GM18870 (cell line): ENCODE data around the gene CSRNP3.

Experiments used
- ATAC-seq: cut with Tn5 transposase; IDR thresholded peaks from one replicate; pipeline ENCODE4 v1.9.1; 2021; ENCODE audit warnings: moderate library complexity; ENCODE audit not compliant: unreplicated experiment

The CSRNP3 gene

DNA sequence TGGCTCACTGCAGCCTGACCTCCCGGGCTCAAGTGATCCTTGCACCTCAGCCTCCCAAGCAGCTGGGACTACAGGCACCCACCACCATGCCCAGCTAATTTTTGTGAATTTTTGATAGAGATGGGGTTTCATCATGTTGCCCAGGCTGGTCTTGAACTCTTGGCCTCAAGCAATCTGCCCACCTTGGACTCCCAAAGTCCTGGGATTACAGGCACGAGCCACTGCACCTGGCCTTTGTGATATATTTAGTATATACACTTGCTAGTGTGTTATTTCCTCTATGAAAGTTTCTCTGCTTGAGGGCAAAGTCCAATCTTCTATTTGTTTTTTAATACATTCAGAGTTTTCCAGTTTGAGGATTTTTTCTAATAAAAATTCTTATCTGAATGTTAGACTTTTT, 205.3 kb downstream of the CSRNP3 start:
- ATAC-seq = no peak

DNA sequence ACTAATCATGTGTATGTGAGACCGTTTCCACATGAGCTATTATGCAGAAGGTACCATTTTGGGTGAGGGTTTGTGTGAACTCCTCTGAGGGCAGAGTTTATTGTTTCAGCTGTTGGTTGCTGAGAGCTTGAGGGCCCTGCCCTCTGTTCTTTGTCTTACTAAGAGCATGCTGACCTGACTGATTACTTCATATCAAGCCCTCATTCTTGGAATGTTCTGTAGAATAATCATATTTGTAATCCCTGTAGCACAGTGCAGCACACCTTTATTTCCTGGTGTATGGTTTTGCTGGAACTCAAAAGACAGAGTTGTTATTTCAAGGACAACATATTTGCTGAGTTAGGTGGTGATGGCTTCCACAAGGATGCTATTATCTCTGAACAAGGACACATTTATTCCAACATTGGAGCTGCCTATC, 206.1 kb downstream of the CSRNP3 start:
- peak; percentile 45 for ATAC-seq

DNA sequence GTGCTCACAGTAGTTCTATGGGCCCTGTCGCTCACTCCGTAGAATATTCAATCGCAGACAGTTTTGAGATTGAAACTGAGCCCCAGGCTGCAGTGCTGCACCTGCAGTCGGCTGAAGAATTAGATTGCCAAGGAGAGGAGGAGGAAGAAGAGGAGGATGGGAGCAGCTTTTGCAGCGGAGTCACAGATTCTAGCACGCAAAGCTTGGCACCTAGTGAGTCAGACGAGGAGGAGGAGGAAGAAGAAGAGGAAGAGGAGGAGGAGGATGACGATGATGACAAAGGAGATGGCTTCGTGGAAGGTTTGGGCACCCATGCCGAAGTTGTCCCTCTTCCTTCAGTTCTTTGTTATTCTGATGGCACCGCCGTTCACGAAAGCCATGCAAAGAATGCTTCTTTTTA, 209.4 kb downstream of the CSRNP3 start:
- no peak for ATAC-seq

DNA sequence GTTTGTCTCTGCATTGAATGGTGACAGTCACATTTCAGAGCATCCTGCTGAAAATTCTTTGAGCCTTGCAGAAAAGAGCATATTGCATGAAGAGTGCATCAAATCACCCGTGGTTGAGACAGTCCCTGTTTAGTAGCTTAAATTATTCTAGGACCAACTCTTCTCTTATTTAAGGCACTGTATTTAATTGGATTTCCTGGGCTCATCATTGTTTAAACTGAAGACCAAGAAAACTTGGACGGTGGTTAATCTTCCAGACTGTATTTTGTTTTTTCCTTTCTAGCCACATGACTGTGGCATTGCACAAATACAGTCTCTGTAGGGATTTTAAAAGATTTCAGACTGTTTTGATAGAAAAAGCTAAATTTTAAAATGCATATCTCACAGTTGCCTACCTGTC, 210.1 kb downstream of the CSRNP3 start:
- ATAC-seq = no peak

DNA sequence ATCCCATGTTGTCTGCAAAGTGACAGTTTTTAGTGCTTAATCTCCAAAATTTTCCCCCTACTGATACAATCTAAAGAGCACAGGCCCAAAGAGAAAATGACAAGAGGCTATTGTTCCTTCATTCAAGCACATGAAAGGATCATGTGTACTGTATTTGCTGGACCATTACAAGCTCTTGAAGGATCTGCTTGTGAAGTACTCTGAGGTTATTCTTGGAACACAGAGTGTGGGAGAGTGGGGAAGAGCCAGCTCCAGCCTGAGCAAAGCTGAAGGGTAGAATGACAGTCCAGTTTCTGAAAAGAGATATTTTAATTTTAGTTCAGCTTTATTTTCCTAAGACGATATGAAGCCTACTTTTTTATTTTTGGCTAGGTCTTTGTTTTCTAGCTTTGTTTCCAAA, 212.3 kb downstream of the CSRNP3 start:
- no peak for ATAC-seq

DNA sequence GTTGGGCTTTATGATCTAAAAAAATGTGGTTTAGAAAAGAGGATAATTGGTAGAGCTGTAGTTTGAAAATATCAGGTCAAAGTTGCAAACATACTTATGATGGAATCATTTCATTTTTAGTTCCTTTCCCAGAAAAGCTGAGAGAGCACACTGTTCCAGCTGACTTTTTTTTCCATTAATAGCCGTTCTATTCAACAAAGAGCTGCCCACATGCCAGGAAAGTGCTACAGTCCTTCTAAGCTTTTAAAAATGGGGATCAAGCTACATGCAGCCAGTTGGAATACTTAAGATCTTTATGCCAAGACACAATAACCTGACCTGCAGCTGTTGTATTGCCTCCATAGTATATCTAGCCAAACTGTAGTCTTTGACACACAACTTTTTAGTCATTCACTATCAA, 213.0 kb downstream of the CSRNP3 start:
- no peak for ATAC-seq

DNA sequence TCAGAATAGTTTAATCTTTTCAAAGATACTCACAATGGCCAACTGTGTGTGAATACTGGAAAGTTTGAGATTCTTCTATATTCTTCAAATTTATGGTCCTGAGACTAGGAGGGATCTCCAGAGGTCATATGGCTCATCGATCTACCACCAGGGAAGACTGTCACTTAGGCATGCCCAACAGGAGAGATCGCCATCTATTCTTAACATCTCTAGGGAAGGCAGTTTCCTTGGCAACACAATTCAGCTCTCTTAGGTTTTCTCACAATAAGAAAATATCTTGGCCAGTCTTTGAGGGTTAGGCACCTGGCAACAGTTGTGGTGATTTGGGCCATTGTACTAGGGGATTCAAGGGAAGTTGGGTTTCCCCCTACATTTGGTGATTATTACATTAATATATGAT, 217.3 kb downstream of the CSRNP3 start:
- ATAC-seq = no peak

DNA sequence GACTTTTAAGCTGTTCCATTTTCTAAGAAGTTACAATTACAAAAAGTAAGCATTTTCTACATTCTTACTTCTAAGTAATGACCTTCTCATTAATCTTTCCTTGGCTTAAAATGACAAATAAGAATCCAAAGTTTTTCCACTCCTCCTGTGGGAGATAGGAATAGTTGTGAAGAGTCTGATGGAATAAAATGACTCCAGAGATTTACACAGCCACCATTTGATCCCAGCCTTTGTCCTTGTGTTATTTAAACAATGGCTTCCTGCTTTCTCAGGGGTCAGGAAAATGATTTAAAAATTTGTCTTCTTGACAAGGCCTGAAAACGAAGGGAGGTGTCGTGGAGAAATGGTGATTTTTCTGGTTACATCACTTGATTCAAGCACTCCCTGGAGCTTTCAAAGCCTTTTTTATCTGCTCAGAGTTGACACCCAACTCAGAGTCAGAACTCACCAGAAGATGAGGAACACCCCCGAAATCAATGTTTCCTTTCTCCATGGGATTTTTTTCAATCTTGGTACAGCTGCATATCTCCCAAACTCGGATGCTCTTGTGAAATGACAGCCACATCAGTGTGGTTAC, 218.0 kb downstream of the CSRNP3 start:
- no peak for ATAC-seq

DNA sequence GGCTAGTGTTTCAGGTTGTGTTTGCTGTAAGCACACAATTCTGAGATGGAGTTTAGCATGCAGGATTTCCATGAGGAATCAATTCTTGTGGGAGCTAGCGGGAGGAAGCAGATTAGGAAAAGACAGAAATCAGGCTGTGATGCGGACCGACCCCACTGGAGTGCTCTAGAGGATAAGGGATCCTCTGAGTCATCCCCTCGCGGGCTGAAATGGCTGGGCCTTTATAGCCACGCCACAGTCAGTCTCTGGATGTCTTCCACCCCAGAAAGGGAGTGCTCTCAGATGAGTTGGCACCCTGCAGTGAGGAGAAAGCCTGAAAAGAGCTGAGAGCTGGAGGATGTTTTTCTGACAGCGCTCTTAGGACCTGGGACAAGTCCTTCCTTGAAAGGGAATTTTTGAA, 222.1 kb downstream of the CSRNP3 start:
- ATAC-seq = no peak

DNA sequence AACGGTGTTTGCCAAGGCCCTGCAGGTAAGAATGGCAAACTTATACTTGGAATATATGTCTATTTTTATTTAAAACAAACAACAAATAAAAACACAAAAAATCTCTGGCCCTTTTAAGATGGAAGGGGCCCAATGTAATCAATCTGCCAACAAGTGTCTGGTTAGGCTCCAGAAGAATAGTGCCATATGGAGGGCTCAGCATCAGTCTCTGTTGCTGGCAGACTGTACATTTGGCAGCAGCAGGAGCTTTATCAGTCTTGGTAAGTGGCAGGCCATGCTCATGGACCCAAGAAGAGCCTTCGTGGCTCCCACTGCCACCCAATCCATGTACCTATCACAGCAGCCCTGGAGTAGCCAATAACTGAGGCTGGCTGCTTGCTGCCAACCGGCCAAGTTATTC, 223.4 kb downstream of the CSRNP3 start:
- ATAC-seq = no peak

DNA sequence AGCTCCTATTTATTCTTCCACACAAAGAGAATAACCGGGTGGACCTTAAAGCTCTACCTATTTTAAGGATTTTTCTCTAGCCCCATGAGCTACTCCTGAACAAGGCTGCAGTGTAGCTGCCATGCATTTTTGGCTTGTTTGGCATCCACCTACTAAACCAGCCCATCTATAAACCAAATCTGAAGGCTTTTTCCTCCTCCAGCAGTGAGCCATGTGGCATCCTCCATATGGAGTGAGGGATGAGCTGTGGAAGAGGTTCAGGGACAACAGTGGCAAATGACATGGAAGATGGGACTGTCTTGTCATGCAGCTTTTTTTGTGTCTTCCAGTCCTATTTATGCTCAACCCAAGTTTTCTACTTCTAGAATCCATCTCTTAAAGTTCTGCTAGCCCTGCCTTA, 224.3 kb downstream of the CSRNP3 start:
- no peak for ATAC-seq

DNA sequence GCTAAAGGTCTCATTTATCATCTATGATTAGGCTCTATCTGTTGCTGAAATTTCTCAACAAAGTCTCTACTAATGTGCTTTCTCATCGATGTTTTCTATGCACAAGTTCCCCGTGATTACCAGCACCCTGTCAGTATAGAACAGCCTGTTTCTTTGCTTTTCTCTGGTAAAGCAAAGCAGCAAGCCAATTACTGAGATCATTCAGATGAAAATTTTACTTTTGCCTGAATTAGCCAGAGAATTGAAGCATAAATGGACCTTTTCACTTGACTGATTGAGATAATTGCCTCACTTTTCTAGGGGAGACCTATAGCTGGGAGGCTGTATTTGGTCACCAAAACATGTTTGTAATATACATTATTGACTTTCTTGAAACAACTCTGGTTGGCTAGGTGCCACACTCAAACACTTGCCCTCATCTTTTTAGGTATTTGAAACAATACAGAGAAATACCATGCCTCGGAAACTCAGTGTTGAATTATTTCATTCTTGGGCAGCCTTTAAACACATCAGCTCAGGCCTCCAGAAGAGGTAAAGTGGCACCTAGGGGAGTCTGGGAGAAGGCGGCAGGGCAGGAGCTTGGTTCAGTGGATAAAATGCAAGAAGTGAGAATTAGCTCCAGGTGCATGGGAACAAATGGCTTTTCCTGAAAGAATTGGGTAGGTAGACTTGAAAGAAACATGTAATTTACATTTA, 228.4 kb downstream of the CSRNP3 start:
- no peak for ATAC-seq

DNA sequence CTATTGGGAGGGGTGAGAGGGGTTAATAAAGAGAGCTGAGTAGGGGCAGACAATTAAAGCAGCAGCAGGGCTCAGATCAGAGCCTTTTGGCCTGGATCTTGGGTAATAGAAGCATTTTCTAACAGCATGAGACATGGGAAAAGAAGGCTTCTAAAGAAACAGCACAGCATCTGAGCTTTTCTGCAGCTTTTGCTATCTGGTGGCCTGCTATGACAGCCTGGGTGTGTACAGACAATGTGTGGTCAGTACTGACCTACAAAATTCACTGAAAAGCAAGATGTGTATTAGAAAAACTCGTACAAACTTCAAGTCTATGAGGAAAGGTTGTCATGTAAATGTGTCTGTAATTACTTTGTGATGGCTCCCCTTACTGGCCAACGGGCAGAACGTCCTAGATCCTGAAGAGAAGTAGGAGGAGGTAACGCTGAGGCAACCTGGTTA, 229.0 kb downstream of the CSRNP3 start:
- peak; percentile 92 for ATAC-seq

DNA sequence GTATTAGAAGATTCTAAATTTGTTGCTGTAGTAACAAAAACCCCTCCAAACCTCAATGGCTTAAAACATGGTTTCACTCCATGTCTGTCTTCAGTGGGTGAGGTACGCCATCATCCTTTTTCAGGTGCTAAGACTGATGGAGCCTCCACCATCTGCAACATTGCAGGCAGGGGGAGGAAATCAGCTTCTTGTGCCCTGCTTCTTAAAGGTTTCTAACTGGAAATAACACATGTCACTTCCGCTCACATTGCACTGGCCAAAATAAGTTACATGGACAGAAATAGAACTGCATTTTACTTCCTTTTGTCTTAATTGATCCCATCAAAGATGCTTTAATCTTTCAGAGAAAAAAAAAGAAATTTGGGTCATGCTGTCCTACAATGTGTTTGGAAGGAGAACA, 230.4 kb downstream of the CSRNP3 start:
- no peak for ATAC-seq

DNA sequence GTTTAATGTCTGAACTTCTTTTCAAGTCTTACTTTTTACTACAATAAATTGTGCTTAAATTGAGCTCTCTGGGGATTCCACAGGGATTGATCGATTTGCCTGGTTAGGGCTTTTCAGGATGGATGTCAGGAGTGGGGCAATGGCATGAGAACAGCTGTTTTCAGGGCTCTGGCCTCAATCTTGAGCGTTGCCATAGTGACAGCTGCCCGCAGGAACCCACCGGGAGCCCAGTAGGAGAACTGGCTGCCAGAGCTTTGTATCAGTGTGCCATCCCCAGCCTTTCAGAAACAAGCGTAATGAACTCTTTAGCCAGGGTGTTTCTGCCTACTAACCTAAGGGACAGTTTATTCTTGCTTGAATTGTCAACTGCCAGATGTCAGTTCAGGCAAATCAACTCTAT, 231.0 kb downstream of the CSRNP3 start:
- no peak for ATAC-seq

DNA sequence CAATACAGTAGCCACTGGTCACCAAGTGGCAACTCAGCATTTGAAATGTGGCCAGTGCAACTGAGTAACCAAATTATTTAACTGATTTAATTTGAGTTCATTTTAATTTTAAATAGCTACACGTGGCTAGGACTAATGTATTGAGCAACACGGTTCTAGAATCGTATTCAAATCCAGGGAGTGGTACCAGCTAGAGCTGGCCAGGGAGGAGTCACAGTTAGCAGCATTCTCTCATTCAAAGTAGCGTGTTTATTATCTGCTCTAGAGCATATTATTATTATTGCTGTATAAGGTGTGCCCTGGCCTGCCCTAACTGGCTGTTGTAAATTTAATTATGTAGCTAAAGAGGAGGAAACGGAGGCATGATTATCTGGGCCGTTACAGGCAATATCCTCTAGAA, 231.6 kb downstream of the CSRNP3 start:
- ATAC-seq = no peak

DNA sequence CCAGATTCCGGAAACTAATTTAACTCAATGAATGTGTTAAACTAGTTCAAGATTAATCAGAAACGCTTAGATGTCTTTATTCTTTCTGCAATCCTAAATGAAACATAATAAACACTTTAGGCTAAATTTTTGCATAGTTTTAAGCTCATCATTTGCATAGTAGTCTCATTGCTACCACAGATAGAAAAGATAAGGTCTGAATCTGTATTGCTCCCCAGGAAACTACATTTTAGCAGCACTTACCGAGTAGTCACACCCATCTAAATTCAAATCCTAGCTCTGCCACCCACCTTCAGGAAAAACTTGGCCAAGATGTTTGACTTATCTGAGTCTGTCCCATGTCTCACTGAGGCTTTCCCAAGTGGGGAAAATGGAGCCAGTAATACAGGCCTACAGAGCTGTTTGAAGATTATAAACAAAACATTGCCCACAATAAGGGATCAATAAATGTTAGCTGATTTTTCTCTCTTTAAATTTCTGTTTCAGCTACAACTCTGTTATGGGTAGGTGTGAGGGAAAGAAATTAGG, 237.5 kb downstream of the CSRNP3 start:
- ATAC-seq = no peak

DNA sequence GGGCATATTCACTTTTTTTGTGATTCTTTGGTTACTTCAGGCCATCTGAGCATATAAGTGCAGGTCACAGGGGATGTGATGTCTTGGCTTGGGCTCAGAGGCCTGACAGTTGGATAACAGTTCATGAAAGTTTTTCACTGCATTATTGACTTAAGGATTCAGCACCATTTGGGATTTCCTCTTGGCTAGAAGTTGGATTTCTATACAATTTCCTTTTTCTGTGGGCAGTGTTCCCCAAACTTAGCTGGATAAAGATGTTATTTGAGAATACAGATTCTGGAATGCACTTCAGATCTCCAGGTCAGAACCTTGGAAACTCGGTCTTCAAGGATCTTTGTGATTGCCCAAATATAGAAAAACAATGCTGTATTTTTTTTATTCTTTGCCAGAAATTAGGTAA, 246.6 kb downstream of the CSRNP3 start:
- ATAC-seq = no peak

DNA sequence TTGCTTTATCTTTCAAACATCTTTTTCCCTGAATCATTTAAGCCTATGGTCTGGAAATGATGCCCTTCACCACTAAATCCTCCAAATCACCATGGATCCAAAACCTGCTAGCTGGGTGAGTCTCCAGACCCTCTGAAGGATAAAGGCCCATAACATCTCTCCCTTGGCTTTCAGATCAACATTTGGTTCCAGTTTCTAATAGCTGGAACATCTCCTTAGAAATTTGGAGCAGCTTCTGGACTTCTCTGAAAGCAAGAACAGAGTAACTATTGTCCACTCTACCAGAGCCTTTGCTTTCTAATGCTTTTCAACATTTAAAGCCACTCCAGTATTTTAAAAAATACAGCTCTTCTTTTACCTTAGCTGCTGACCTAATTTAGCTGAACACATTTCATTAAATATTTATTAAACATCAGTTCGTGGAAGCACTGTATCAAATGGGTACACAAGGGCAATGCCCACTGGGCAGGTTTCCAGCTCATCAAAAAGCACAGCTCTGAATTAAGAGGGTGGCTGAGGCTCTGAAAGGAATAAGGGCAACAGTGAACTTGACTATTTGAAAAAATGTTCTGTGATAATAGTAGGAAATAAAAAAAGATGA, 249.2 kb downstream of the CSRNP3 start:
- ATAC-seq = no peak

DNA sequence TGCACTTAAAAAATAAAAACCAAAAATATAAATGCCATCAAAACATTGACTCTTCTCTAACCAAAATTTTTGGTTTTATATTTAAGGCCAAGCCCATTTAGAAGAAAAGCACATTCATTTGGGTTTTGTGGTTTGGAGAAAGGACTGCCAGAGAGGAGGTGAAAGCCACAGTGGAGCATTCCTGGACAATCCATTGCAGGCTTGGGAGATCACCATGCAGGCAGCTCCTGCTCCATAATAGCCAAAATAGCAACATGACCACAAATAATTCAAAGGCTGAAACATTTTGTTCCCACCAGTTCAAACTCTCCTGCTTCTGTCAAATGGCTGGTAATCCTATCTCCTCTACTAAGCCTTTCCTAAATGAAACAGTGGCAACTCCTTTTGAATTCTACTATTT, 251.0 kb downstream of the CSRNP3 start:
- ATAC-seq = no peak

DNA sequence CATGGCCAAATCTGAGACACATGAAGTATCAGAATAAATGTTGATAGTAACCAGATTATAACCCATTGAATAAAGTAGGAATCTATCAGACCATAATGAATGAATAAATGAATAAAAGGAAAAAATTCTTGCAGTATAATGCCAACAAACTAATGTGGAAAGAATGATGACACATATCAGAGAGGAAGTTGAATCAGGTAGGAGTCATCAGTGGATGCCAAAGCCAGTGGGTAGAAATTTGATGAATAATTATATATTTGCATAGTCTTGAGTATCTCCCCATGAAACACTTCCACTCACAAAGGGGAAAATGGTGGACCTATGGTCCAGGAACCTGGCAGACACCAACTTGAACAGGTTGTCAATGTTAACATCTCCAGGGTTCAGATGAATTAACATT, 255.9 kb downstream of the CSRNP3 start:
- ATAC-seq = no peak
